ENCODE measurements around the gene TCF7L1.
A peak's percentile ranks its signal among the peaks of the same experiment; 100 is the strongest.

The TCF7L1 gene

DNA sequence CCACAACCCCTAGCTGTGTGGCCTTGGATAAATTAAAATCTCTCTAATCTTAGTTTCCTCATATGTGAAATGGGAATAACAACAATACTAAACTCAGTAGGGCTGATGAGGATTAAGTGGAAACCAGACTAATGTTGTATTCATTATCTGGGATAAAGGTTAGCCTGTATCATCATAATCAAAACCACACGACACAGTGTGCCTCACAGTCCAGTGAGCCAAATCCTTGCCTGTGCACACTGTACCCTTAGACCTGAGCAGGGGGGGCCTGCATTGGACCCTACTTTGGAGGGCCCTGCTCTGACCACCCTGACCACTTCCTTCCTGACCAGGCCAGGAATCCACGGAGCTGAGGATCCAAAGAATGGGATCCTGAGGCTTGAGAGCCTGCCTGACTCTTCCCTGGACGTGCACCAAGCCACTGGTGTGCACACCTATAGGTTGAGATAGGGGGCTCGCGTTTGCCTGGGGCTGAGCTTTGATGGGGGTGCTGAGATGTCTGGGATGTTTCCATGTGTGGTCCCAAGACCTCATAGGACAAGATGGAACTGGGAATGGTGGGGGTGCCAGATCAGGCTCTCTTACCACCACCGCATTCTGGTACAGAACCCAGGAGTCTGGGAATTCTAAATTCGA lies 124.9 kb downstream of the TCF7L1 start:
- DNase-seq, result no peak

DNA sequence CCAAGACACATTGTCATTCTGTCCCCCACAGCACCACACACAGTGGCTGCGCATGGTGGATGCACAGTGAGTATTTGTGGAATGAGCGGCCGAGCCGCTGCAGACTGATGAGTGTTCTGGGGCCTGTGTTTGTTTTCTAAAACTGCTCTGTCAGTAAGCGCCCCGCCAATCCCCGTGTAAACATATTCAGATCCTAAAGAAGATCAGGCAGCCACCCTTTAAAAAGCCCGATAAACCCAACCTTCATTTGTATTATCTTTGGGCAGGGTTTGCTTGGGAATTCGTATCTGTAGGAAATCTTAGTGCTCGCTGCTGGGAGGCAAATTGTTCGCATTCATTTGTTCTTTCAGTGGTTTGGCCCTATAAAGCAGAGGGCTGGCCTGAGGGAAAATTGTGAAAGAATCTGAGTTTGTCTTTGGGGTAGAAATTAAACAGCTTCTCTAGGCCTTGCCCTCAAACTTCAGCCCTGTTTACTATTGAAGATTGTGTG lies 126.0 kb downstream of the TCF7L1 start:
- no peak for DNase-seq

DNA sequence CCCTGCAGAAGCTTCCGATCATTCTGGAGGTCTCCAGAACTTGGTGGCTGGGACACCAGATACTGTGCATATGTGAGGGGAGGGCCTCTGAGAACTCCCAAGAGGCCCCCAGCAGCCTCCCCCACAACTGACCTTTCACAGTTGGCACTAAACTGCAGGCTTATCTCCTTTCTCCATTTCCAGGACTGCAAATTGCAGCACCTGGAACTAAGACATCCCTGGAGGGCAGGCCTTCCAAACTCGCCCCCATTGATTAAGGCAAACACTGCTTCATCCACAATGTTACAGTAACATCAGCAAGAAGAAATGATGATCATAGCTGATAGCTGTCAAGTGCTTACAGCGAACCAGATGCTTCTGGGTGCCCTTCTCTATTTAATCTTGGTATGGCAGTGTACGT lies 126.7 kb downstream of the TCF7L1 start:
- no peak for DNase-seq

DNA sequence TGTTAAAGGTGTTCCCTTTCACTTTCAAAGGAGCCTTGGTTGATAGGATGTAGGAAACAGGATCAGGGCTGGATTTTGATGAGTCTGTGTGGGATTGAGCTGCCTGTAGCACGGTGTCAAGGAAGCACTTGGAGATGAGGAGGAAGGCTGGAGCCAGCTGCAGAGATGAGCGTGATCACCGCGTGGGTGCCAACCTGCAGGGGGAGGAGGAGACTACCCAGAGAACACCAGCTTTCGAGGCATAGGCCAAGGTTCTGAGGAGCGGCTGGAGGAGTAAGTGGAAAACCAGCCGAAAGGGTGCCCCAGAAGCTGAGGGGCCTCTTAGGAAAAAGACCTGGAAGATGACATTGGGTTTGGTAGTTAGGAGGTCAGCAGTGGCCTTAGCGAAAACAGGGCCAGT lies 130.4 kb downstream of the TCF7L1 start:
- no peak for DNase-seq

DNA sequence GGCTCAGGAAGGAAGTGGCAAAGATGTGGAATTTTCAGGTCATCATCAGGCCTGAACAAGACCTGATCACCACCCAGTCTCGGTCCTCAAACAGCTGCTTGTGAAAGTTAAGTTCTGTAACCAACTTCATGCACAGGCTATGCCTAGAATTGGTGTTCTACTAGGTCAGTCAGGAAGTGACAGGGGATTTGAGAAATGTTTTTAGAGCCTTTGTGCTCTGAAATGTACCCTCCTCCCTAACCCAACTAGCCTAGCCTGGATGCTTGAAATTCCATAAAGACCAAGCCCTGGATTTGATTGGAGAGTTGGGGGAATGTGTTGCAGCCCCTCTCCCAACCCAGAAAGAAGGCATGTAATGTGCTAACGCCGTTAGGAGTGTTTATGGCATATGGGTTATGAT lies 131.3 kb downstream of the TCF7L1 start:
- no peak for DNase-seq

- no peak for DNase-seq
Measured at GRCh38 chr2:85265304-85265703, 132.1 kb downstream of the TCF7L1 start.

- peak; percentile 49 for DNase-seq
Measured at GRCh38 chr2:85266146-85267041, 133.2 kb downstream of the TCF7L1 start.

DNA sequence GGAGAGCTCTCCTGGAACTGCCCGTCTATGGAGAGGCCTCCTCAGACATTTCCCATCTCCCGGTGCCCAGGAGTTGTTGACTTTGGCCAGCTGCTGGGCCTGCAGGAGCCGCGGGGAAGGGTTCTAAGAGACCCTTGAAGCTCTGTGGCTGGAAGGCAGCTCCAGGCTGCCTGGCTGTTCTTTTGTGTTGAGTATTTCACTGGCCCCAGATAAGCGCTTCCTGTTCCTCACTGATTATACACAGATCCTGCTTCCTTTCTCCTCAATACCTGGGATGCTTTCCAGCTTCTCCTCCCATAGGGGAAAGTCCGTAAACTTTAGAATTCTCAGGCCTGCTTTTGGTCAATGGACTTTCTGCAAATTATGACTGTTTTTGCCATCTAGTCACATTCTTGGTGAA lies 136.8 kb downstream of the TCF7L1 start:
- DNase-seq, result no peak

DNA sequence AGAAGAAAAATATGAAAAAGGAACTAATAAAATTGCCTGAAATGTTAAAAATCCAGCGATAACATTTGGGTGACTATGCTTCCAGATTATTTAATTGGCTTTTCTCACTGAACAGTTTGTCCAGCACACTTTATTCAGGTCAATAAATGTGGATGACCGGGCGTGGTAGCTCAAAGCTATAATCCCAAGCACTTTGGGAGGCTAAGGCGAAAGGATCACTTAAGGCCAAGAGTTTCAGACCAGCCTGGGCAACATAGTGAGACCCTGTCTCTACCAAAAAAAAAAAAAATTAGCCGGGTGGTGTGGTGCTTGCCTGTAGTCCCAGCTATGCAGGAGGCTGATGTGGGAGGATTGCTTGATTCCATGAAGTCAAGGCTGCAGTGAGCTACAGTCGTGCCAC lies 139.2 kb downstream of the TCF7L1 start:
- DNase-seq, result no peak

DNA sequence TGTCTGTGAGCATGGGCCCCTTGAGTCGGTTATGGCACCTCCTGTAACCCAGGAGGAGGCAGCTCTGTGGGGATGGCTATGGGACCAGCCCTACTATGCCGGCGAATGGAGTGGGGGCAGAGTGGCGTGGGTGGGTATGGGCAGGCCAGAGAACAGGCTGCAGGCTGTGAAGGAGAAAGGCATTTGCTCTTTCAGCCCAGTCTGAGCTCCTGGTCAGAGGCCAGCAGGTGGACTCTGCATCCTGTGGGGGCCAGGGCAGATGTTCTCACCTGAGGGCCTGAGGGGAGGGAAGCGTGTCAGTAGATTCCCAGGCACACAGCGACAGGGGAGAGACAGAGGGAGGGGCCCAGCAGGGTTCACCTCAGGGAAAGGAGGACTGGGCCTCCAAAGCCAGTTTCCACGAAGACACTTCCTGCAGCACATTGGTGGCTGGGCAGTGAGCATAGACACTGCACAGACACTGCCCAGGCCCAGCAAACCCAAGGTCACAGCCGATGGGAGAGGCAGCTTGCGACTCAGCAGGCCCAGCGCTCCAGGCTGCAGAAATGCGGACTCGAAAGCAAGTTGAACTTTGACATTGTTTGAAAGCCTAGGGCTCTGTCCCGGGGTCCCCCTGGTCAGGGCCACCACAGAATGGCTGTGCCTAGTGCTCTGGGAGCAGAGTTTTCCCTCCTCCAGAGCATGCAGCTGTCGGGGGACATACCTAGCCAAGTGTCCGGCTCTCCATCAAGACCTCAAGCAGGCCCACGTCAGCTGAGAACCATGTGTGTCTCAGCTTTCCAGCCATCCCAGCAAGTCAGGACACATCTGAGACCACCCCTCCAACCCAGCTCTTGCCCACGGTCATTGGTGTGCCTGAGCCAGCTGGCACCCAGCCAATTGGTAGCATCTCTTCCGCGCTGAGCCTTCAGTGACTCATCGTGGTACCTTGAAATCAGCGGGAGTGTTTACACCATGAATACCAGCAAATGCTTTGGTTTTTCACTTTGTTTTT lies 140.8 kb downstream of the TCF7L1 start:
- no peak for DNase-seq

GRCh38 chr2:85275984-85276540 lies 142.9 kb downstream of the TCF7L1 start:
- DNase-seq, result no peak

DNA sequence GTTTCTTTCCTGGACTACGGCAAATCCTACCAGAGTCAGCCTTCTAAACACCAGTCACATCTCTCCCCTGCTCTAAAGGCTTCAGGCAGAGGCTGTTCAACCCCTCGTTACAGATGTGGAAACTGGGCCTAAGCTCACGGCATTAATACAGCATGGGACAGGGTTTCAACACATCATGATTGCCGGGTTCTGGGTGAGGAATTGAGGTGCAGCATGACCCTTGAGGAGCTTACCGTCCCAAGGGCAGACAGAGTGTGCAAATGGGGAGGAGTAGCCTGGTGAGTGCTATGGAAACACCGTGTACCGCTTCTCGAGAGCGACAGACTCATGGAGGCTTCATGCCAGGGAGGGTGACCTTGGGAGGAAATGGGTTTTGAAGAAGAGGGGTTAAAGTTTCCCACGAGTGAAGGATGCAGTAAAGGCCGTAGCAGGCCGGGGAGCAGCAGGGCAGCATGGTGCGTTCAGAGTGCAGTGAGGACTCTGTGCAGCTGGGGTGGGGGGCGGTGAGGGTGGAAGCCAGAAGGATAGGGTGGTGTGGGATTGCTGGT lies 143.5 kb downstream of the TCF7L1 start:
- no peak for DNase-seq

DNA sequence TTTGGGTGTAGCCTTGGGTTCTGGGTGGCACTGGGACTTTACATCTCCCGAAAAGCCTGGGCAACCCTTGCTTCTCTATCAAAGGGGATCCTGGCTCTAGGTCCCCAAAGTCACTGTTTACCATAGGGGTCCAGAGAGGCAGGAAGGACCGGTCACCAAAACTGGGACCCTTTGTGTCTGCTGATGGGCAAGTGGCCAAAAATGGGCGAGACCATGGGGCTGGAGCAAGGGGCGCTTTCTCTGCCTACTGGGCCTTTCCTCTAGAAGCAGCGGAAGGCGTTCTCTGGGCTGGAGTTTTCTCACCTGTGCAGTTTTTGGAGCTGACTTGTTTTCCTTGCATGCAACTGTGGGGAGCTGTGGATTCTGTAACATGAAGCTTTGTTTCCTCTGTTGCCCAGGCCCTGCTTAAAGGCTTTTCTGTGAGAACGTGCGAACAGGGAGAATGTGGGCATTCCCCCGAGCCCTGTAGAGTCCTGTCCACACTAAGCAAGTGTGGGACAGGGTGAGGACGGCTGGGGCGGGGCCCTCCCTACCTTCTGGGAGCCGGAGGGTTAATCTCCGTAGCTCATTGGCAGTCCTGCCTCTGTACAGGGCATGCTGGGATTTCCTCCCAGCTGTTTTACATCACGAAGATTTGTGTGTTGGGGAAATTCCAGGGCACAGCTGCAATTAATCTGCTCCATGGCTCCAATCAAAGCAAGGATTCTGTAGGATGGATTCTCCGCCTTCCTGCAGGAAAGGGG lies 144.4 kb downstream of the TCF7L1 start:
- no peak for DNase-seq

DNA sequence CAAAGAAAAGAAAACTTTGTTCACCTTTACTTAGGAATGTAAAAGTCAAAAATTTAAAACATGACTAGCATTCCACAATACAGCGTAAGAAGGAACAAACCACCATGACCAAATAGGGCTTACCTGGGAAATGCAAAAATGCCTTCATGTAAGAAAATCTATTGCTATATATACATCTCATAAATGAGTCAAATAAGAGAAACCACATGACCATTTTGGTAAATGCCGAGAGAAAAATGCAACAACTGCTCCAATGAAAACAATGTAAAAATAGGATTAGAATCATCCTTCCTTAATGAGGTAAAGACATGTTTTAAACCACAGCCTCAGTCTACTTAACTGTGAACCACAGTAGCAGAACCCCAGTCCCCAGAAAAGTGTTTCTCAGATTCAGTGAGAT lies 145.2 kb downstream of the TCF7L1 start:
- no peak for DNase-seq

GRCh38 chr2:85281553-85281952 lies 148.4 kb downstream of the TCF7L1 start:
- DNase-seq, result no peak

GRCh38 chr2:85282914-85283313 lies 149.7 kb downstream of the TCF7L1 start:
- no peak for DNase-seq

- DNase-seq, result no peak
Measured at GRCh38 chr2:85283641-85284040, 150.4 kb downstream of the TCF7L1 start.

- no peak for DNase-seq
Measured at GRCh38 chr2:85286918-85287317, 153.7 kb downstream of the TCF7L1 start.

- no peak for DNase-seq
Measured at GRCh38 chr2:85287721-85288120, 154.5 kb downstream of the TCF7L1 start.

GRCh38 chr2:85288244-85288725 lies 155.1 kb downstream of the TCF7L1 start:
- no peak for DNase-seq

- no peak for DNase-seq
Measured at GRCh38 chr2:85291425-85292023, 158.3 kb downstream of the TCF7L1 start.

All from NK-92 treated with Interleukin-12 subunit alpha and Interleukin-12 subunit beta, amount 100 ng/mL, for 24 hours (cell line).